NB4 (cell line): Measurements from ENCODE around the gene ADGRF3.

Experiments used
- MYC ChIP-seq: IDR thresholded peaks from 2 replicates; pipeline ENCODE4 v1.6.1; 2011; ENCODE audit warnings: low read depth, low read length
- POLR2A ChIP-seq: IDR thresholded peaks from 2 replicates; pipeline ENCODE4 v1.6.1; 2011; ENCODE audit warnings: mild to moderate bottlenecking; ENCODE audit not compliant: insufficient read length; ENCODE audit errors: extremely low read depth
- TF ChIP-seq, protein P1 (sequence below): IDR thresholded peaks from one replicate; pipeline ENCODE4 v1.5.1; 2012; ENCODE audit warnings: low read depth, low read length
- TF ChIP-seq, protein P2 (sequence below): IDR thresholded peaks from 2 replicates; pipeline ENCODE4 v1.6.1; 2011; ENCODE audit warnings: low read depth, low read length

DNA sequence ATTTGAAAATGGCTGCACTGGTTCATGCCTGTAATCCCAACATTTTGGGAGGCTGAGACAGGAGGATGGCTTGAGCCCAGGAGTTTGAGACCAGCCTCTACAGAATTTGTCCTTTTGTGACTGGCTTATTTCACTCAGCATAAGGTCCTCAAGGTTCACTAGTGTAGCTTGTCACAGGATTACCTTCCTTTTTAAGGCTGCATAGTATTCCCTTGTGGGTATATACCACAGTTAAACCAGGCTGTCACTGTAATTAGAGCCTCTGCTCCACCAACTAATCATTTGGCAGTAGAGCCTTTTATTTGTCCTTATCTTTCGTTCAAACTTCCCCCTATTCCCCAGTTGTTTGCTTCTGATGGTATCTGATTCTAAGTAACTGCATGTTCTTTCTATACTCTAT is 51.1 kb downstream of the ADGRF3 start:
- TF ChIP-seq, protein P1, sequence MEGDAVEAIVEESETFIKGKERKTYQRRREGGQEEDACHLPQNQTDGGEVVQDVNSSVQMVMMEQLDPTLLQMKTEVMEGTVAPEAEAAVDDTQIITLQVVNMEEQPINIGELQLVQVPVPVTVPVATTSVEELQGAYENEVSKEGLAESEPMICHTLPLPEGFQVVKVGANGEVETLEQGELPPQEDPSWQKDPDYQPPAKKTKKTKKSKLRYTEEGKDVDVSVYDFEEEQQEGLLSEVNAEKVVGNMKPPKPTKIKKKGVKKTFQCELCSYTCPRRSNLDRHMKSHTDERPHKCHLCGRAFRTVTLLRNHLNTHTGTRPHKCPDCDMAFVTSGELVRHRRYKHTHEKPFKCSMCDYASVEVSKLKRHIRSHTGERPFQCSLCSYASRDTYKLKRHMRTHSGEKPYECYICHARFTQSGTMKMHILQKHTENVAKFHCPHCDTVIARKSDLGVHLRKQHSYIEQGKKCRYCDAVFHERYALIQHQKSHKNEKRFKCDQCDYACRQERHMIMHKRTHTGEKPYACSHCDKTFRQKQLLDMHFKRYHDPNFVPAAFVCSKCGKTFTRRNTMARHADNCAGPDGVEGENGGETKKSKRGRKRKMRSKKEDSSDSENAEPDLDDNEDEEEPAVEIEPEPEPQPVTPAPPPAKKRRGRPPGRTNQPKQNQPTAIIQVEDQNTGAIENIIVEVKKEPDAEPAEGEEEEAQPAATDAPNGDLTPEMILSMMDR: no peak
- TF ChIP-seq, protein P2, sequence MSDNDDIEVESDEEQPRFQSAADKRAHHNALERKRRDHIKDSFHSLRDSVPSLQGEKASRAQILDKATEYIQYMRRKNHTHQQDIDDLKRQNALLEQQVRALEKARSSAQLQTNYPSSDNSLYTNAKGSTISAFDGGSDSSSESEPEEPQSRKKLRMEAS: no peak
- no peak for TF ChIP-seq MYC
- TF ChIP-seq POLR2A: no peak
